Activated naive CD4-positive, alpha-beta T cell treated with anti-CD3 and anti-CD28 coated beads, Interleukin-2, amount 10 ng/mL, durations not matched to agents 7 days and 5 days (primary cell): Measurements from ENCODE around the gene ZBTB46.
"Not testable (repeated sequence)": the region's sequence is repeated elsewhere in the genome, so short reads cannot be mapped to it uniquely, and the experiment has no call there.

Experiments
- CTCF ChIA-PET: fragments of 350-600 bp; sonication (Branson Sonifier 250); formaldehyde crosslinking; loops from one replicate; lab custom pipeline; 2021; ENCODE audit warnings: antibody characterized with exemption; lab: Charles Lee
- DNase-seq: peaks from one replicate; pipeline ENCODE4 v3.0.0-alpha.2; 2020
- H3K27ac Mint-ChIP-seq: one replicate; pipeline ENCODE4 v1.8.0; 2021; ENCODE audit warnings: mild to moderate bottlenecking, moderate library complexity, mixed read lengths
- H3K27me3 Mint-ChIP-seq: one replicate; pipeline ENCODE4 v1.8.0; 2021; ENCODE audit warnings: mild to moderate bottlenecking, mixed read lengths
- H3K36me3 Mint-ChIP-seq: one replicate; pipeline ENCODE4 v1.8.0; 2021; ENCODE audit warnings: mixed read lengths
- H3K4me1 Mint-ChIP-seq: one replicate; pipeline ENCODE4 v1.8.0; 2021; ENCODE audit warnings: mixed read lengths
- H3K4me3 Mint-ChIP-seq: one replicate; pipeline ENCODE4 v1.8.0; 2021; ENCODE audit warnings: mild to moderate bottlenecking, moderate library complexity, mixed read lengths
- H3K9me3 Mint-ChIP-seq: one replicate; pipeline ENCODE4 v1.8.0; 2021; ENCODE audit warnings: mixed read lengths

ZBTB46 gene

DNA sequence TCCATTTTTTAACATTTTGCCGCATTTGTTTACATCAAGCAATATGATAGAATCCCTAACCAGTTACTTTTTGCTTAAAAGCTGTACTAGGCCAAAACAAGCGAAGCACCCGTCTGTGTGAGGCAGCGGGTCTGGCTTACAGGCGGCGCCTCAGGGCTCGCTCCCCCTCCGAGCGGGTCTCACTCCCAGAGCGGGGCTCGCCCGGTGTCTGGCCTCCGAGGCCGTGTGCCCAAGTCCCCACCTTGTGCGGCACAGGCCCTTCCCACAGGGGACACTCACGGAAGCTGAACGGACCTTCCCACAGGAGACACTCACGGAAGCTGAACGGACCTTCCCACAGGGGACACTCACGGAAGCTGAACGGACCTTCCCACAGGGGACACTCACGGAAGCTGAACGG lies 23.4 kb downstream of the ZBTB46 start:
- H3K27me3 Mint-ChIP-seq = peaks cover 23% of the 10 kb centered on the region
- H3K36me3 Mint-ChIP-seq = no peaks in the 10 kb centered on the region
- no peak for DNase-seq
- H3K9me3 Mint-ChIP-seq = no peaks in the 10 kb centered on the region
- CTCF ChIA-PET = no interaction called here
- H3K4me1 Mint-ChIP-seq = peaks cover 7% of the 10 kb centered on the region
- no peak overlapping the region for H3K27ac Mint-ChIP-seq
- H3K4me3 Mint-ChIP-seq = no peak overlapping the region

- Mint-ChIP-seq H3K27ac (no peak overlapping the region), H3K4me3 (no peak overlapping the region), H3K9me3 (no peaks in the 10 kb centered on the region), H3K36me3 (no peaks in the 10 kb centered on the region), H3K4me1 (peaks cover 7% of the 10 kb centered on the region), H3K27me3 (peaks cover 37% of the 10 kb centered on the region)
- no peak for DNase-seq
- CTCF ChIA-PET = no interaction called here
These were observed 26.8 kb downstream of the ZBTB46 start for GRCh38 chr20:63804308-63804636.

DNA sequence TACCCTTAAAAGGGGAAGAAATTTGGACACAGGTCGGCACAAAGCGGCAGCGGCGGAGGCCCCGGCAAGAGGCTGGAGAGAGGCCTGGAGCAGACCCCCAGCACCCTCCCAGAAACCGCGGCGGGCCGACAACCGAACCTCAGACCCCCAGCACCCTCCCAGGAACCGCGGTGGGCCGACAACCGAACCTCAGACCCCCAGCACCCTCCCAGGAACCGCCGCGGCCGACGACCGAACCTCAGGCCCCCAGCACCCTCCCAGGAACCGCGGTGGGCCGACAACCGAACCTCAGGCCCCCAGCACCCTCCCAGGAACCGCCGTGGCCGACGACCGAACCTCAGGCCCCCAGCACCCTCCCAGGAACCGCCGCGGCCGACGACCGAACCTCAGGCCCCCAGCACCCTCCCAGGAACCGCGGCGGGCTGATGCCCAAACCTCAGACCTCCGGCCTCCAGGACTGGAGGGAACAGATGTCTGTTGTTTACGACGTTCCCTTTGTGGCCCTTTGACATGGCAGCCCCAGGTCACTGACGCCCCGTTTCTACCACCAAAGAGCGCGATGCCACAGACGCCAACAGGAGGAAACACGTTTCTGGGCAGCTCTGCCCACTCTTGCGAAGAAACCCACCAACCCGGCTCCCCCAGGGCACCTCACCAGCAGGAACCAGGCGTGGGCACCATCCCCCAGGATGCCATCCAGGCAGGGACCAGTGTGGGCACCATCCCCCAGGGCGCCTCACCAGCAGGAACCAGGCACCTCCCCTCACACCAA lies 28.4 kb downstream of the ZBTB46 start:
- no peaks in the 10 kb centered on the region for H3K36me3 Mint-ChIP-seq
- CTCF ChIA-PET = interaction anchor here (1.4 kb wide), 1 partner anchor 14 kb away, joined by 3 read pairs; no protein-coding TSS in a partner anchor
- H3K27me3 Mint-ChIP-seq = peaks cover 37% of the 10 kb centered on the region

DNA sequence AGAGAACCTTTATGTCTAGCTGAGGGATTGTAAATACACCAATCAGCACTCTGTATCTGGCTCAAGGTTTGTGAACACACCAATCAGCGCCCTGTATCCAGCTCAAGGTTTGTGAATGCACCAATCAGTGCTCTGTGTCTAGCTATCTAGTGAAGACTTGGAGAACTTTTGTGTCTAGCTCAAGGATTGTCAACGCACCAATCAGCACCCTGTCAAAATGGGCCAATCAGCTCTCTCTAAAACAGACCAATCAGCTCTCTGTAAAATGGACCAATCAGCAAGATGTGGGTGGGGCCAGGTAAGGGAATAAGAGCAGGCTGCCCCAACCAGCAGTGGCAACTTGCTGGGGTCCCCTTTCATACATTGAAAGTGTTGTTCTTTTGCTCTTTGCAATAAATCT lies 29.9 kb downstream of the ZBTB46 start:
- peaks cover 12% of the 10 kb centered on the region for H3K4me1 Mint-ChIP-seq
- not testable (repeated sequence) for H3K9me3 Mint-ChIP-seq, H3K4me3 Mint-ChIP-seq, H3K36me3 Mint-ChIP-seq, DNase-seq, H3K27ac Mint-ChIP-seq
- CTCF ChIA-PET = interaction anchor here (1.3 to 1.4 kb wide), 2 partner anchors 13 to 18 kb away, joined by 3 read pairs; no protein-coding TSS in a partner anchor
- H3K27me3 Mint-ChIP-seq = peaks cover 37% of the 10 kb centered on the region

More for the DNA sequence above, 28.4 kb downstream of the ZBTB46 start:
- no peak overlapping the region for H3K27ac Mint-ChIP-seq
- H3K9me3 Mint-ChIP-seq = no peaks in the 10 kb centered on the region
- DNase-seq = no peak
- no peak overlapping the region for H3K4me3 Mint-ChIP-seq
- peaks cover 10% of the 10 kb centered on the region for H3K4me1 Mint-ChIP-seq

DNA sequence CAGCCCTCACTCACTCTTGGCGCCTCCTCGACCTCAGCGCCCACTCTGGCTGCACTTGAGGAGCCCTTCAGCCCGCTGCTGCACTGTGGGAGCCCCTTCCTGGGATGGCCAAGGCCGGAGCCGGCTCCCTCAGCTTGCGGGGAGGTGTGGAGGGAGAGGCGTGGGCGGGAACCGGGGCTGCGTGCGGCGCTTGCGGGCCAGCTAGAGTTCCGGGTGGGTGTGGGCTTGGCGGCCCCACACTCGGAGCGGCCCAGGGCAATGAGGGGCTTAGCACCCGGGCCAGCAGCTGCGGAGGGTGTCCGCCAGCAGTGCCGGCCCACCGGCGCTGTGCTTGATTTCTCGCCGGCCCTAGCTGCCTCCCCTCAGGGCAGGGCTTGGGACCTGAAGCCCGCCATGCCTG lies 30.7 kb downstream of the ZBTB46 start:
- H3K9me3 Mint-ChIP-seq, DNase-seq, H3K4me3 Mint-ChIP-seq, H3K27ac Mint-ChIP-seq, H3K36me3 Mint-ChIP-seq: not testable (repeated sequence)
- CTCF ChIA-PET = interaction anchor here (1.3 to 1.4 kb wide), 2 partner anchors 17 to 93 kb away, joined by 3 read pairs; partner anchors contain the start of genes ARFRP1 and ZGPAT
- Mint-ChIP-seq H3K27me3 (peaks cover 42% of the 10 kb centered on the region), H3K4me1 (peaks cover 12% of the 10 kb centered on the region)

DNA sequence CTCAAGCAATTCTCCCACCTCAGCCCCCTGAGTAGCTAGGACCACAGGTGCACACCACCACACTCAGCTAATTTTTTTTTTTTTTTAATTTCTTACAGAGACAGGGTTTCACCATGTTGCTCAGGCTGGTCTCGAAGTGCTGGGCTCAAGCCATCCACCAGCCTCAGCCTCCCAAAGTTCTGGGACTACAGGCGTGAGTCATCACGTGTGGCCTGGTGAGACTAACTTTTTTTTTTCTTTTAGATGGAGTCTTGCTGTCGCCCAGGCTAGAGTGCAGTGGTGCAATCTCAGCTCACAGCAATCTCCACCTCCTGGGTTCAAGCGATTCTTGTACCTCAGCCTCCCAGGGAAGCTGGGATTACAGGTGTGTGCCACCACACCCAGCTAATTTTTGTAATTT lies 31.9 kb downstream of the ZBTB46 start:
- not testable (repeated sequence) for DNase-seq, H3K27ac Mint-ChIP-seq, H3K36me3 Mint-ChIP-seq, H3K4me3 Mint-ChIP-seq, H3K9me3 Mint-ChIP-seq
- CTCF ChIA-PET = interaction anchor here (1.4 to 1.8 kb wide), 2 partner anchors 13 to 92 kb away, joined by 3 to 7 read pairs; partner anchors contain the start of genes ARFRP1 and ZGPAT
- peaks cover 44% of the 10 kb centered on the region for H3K27me3 Mint-ChIP-seq
- peaks cover 13% of the 10 kb centered on the region for H3K4me1 Mint-ChIP-seq

- H3K4me1 Mint-ChIP-seq, H3K9me3 Mint-ChIP-seq, H3K36me3 Mint-ChIP-seq, CTCF ChIA-PET, H3K27ac Mint-ChIP-seq, DNase-seq, H3K4me3 Mint-ChIP-seq: not testable (repeated sequence)
- H3K27me3 Mint-ChIP-seq = peaks cover 43% of the 10 kb centered on the region
These were observed 33.9 kb downstream of the ZBTB46 start for GRCh38 chr20:63797175-63797574.

DNA sequence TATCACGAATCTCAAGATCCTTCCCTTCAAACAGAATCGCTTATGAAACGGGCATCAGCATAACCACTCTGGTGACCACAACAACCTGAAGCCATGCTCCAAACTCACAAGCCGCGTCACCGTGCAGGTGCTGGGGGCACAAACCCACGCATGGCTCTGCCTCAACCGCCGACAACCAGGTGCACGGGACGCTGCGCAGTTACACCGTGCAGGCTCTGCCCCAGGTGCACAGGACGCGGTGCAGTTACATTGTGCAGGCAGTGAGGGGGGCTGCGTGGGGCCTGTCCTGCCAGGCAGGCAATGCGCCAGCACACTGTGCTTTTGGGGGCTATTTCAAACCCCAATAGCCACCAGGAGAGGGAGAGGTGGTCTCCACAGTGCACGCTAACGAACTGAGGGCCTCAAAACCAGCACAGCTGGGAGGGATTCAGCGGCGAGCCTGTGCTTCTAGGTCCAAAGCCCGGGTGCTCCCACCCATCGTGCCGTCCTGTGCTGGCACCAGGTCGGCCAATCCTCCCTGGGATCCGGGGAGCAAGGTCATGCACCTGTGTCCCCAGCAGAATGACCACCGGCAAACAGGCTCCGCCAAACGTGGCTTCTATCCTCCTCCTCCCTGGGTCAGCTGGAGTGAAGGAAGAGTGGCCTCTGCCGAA lies 35.8 kb downstream of the ZBTB46 start:
- no peaks in the 10 kb centered on the region for H3K36me3 Mint-ChIP-seq
- no peak overlapping the region for H3K4me3 Mint-ChIP-seq
- CTCF ChIA-PET = interaction anchor here (1.0 to 1.6 kb wide), 3 partner anchors 9 to 88 kb away, joined by 3 to 5 read pairs (median 5); no protein-coding TSS in a partner anchor
- H3K4me1 Mint-ChIP-seq = peaks cover 8% of the 10 kb centered on the region
- no peaks in the 10 kb centered on the region for H3K9me3 Mint-ChIP-seq
- DNase-seq = no peak
- no peak overlapping the region for H3K27ac Mint-ChIP-seq
- peaks cover 39% of the 10 kb centered on the region for H3K27me3 Mint-ChIP-seq

DNA sequence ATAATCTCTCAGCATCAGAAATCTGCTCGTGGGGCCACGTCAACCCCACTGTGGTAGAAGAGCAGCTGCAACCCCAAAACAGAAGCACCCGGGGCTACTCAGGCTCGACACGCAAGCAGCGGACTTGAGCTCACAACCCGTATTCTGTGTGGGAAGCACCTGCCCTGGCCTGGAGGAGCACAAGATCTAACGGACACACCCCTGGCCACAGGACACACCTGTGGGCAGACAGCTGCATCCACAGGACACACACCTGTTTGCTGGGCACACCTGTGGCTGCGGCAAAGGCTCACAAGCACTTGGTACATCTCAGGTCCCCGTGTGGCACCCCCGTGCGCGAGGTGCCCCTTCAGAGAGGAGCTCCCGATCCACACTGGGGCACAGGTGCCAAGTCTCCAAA lies 36.5 kb downstream of the ZBTB46 start:
- H3K27me3 Mint-ChIP-seq = peaks cover 32% of the 10 kb centered on the region
- no peak overlapping the region for H3K4me3 Mint-ChIP-seq
- no peak overlapping the region for H3K27ac Mint-ChIP-seq
- DNase-seq = no peak
- peaks cover 8% of the 10 kb centered on the region for H3K4me1 Mint-ChIP-seq
- CTCF ChIA-PET = interaction anchor here (1.0 to 1.6 kb wide), 3 partner anchors 8 to 87 kb away, joined by 3 to 5 read pairs (median 5); no protein-coding TSS in a partner anchor
- H3K36me3 Mint-ChIP-seq = no peaks in the 10 kb centered on the region
- H3K9me3 Mint-ChIP-seq = no peaks in the 10 kb centered on the region

- Mint-ChIP-seq H3K27ac (no peak overlapping the region), H3K27me3 (peaks cover 30% of the 10 kb centered on the region), H3K36me3 (no peaks in the 10 kb centered on the region), H3K4me3 (no peak overlapping the region), H3K9me3 (no peaks in the 10 kb centered on the region), H3K4me1 (peaks cover 8% of the 10 kb centered on the region)
- no peak for DNase-seq
- CTCF ChIA-PET = interaction anchor here (1.6 kb wide), 1 partner anchor 463 kb away, joined by 3 read pairs; no protein-coding TSS in a partner anchor
These were observed 38.2 kb downstream of the ZBTB46 start for GRCh38 chr20:63792866-63793265.

DNA sequence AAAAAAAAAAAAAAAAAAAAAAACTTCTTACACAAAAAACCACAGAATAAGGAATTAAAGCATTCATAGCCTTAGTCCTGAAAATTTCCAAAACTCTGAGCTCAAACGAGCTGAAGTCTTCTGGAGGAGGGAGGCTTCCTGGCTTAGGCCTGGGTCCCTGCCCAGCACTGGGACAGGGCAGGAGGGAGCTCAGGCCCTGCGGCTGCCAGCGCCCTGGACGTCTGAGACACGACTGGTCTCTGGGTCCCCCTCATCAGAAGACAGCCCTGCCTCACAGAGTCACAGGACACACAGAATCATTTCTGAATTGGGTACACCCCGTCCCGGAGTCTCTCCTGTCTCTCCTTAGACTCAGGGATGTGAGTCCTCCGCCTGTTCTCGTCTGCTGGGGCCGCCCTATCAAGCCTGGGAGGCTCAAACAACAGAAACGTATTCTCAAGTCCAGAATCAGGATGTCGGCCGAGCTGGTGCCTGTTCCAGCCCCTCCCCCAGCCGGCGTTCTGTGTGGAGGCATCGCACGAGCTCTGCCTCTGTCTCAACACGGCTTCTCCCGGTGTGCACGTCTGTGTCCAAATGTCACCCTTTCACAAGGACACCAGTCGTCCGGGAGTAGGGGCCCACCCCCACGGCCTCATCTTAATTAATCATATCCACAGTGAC lies 39.4 kb downstream of the ZBTB46 start:
- no peak overlapping the region for H3K27ac Mint-ChIP-seq
- H3K27me3 Mint-ChIP-seq = peaks cover 30% of the 10 kb centered on the region
- no peaks in the 10 kb centered on the region for H3K9me3 Mint-ChIP-seq
- DNase-seq = no peak
- no peaks in the 10 kb centered on the region for H3K36me3 Mint-ChIP-seq
- no peak overlapping the region for H3K4me3 Mint-ChIP-seq
- peaks cover 4% of the 10 kb centered on the region for H3K4me1 Mint-ChIP-seq
- CTCF ChIA-PET = no interaction called here

DNA sequence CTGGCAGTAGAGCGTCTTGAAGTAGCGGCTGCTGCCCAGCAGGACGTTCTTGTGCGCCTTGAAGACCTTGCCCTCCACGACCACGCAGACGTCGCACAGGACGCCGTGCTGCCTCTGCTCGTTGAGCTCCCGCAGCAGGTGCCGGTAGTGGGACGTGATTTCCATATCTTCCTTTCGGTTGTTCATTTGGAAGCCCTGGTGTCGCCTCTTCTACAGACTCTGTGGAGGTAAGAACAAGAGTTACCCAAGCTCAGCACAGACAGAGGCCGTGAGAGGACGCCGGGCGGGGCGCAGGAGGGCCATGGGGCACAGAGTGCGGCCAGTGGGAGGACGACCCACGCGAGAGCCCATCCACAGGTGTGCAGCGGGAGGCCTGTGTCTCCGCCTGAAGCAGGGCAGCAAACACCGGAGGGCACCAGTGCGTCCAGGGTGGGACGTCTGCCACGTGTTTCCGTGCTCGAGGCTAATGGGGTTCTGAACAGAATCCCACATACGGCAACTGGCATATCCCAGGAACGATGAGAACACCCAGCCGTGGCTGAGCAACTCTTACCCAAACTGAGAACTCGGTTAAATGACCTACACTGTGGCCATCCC lies 40.4 kb downstream of the ZBTB46 start:
- Mint-ChIP-seq H3K4me1 (peaks cover 10% of the 10 kb centered on the region), H3K27me3 (peaks cover 26% of the 10 kb centered on the region), H3K27ac (no peak overlapping the region), H3K36me3 (no peaks in the 10 kb centered on the region), H3K9me3 (no peaks in the 10 kb centered on the region), H3K4me3 (no peak overlapping the region)
- CTCF ChIA-PET = no interaction called here
- no peak for DNase-seq

GRCh38 chr20:63789836-63790571 lies 41.1 kb downstream of the ZBTB46 start:
- Mint-ChIP-seq H3K27me3 (peaks cover 19% of the 10 kb centered on the region), H3K36me3 (no peaks in the 10 kb centered on the region), H3K27ac (no peak overlapping the region), H3K4me1 (peaks cover 7% of the 10 kb centered on the region), H3K9me3 (no peaks in the 10 kb centered on the region), H3K4me3 (no peak overlapping the region)
- CTCF ChIA-PET = no interaction called here
- no peak for DNase-seq
